ENCODE data around the gene PPIA. TPM values are rescaled to one million over a fixed set of nuclear protein-coding genes. Genes with fewer than 3 reads are reported as not detected.
A peak's percentile ranks its signal among the peaks of the same experiment; 100 is the strongest.

The PPIA gene
- total RNA-seq, 1 experiment from 2014 or later = 2,465 TPM

DNA sequence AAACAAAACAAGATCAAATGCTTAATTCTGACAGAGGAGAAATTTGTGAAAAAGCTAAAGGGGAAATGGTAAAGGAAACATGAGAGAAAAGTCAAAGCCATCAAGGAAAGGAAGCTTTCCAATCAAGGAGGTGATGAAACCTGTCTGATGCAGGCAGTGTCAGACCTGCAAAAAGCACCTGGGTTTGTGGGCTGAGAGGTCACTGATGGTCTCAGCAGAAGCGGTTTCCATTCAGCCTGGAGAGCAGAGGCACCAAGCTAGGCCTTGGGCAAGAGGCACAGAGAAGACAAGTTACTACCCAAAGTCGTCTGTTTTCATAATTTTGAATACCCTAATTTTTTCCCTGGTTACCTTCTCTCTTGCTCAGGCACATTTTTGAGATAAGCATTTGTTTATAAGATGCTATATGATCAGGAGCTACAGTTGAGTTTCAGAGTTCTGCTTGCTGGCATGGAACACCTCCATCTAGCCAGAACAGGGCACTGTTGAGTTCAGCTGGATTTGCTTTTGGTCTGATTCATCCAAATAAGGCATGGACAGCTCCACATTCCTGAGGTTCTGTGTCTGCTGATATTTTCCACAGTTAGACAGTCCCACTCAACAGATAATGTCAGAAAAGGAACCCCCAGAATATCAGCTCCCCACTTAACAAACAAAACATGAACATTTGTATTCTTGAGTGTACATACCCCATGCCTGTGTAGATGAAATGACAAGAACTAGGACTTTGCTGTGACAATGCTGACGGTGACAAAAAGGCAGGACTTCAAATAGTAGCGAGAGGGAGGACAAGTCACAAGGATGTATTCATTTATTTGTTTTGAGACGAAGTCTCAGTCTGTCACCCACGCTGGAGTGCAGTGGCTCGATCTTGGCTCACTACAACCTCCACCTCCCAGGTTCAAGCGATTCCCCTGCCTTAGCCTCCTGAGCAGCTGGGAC lies 4.9 kb upstream of the PPIA start:
- ChIA-PET POLR2A (interaction anchor here (0.7 kb wide), 1 partner anchor 28 kb away, joined by 3 read pairs; no protein-coding TSS in a partner anchor), CTCF (interaction anchor here (1.1 to 1.4 kb wide), 2 partner anchors 23 to 56 kb away, joined by 3 to 4 read pairs; partner anchors contain the start of gene H2AZ2)
- H3K4me3 Mint-ChIP-seq = no peak overlapping the region
- H3K36me3 Mint-ChIP-seq = no peaks in the 10 kb centered on the region
- TF ChIP-seq, protein P1, sequence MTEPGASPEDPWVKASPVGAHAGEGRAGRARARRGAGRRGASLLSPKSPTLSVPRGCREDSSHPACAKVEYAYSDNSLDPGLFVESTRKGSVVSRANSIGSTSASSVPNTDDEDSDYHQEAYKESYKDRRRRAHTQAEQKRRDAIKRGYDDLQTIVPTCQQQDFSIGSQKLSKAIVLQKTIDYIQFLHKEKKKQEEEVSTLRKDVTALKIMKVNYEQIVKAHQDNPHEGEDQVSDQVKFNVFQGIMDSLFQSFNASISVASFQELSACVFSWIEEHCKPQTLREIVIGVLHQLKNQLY (CRISPR knock-in tag; IDR thresholded peaks at IDR 0.05) = no peak
- TF ChIP-seq, protein P2, sequence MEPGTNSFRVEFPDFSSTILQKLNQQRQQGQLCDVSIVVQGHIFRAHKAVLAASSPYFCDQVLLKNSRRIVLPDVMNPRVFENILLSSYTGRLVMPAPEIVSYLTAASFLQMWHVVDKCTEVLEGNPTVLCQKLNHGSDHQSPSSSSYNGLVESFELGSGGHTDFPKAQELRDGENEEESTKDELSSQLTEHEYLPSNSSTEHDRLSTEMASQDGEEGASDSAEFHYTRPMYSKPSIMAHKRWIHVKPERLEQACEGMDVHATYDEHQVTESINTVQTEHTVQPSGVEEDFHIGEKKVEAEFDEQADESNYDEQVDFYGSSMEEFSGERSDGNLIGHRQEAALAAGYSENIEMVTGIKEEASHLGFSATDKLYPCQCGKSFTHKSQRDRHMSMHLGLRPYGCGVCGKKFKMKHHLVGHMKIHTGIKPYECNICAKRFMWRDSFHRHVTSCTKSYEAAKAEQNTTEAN (CRISPR knock-in tag; IDR thresholded peaks at IDR 0.05) = no peak
- no peak for TF ChIP-seq NFYB (CRISPR knock-in tag; conservative IDR thresholded peaks at IDR 0.05; ENCODE audit: low read depth)
- no peak for TF ChIP-seq SMAD3 (CRISPR knock-in tag; IDR thresholded peaks at IDR 0.05; ENCODE audit: borderline replicate concordance)
- peak overlapping the region; percentile 40 for H3K27ac Mint-ChIP-seq
- no peaks in the 10 kb centered on the region for H3K4me1 Mint-ChIP-seq
- no peaks in the 10 kb centered on the region for H3K9me3 Mint-ChIP-seq
- DNase-seq (ENCODE audit: low spot score) (no peak), ATAC-seq (no peak)
- no peaks in the 10 kb centered on the region for H3K27me3 Mint-ChIP-seq (ENCODE audit: low read depth)

DNA sequence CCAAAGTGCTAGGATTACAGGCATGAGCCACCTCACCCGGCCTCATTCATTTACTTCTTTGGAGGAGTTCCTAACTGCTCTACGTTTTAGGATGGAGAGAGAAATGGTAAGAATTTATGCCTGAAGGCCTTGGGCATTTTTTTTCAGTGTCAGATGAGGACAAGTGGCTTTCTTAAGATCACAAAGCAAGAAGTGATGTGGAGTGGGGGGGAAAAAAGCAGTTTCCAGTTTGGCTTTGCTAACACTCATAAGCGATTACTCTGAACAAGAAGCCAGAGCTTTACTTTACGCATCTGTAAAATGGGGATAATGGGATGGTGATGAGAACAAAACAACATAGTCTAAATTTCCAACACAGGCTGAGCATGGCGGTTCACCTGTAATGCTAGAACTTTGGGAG lies 2.6 kb upstream of the PPIA start:
- Mint-ChIP-seq H3K36me3 (peaks cover 19% of the 10 kb centered on the region), H3K27me3 (ENCODE audit: low read depth) (no peaks in the 10 kb centered on the region), H3K9me3 (no peaks in the 10 kb centered on the region), H3K27ac (no peak overlapping the region; the same call in 1 of the 2 replicates), H3K4me3 (no peak overlapping the region), H3K4me1 (peaks cover 13% of the 10 kb centered on the region)
- TF ChIP-seq, protein P3, sequence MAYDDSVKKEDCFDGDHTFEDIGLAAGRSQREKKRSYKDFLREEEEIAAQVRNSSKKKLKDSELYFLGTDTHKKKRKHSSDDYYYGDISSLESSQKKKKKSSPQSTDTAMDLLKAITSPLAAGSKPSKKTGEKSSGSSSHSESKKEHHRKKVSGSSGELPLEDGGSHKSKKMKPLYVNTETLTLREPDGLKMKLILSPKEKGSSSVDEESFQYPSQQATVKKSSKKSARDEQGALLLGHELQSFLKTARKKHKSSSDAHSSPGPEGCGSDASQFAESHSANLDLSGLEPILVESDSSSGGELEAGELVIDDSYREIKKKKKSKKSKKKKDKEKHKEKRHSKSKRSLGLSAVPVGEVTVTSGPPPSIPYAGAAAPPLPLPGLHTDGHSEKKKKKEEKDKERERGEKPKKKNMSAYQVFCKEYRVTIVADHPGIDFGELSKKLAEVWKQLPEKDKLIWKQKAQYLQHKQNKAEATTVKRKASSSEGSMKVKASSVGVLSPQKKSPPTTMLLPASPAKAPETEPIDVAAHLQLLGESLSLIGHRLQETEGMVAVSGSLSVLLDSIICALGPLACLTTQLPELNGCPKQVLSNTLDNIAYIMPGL (CRISPR knock-in tag; IDR thresholded peaks at IDR 0.05) = no peak
- POLR2A ChIA-PET = no interaction called here
- no peak for ATAC-seq
- CTCF ChIA-PET = no interaction called here
- DNase-seq (ENCODE audit: low spot score) = no peak

DNA sequence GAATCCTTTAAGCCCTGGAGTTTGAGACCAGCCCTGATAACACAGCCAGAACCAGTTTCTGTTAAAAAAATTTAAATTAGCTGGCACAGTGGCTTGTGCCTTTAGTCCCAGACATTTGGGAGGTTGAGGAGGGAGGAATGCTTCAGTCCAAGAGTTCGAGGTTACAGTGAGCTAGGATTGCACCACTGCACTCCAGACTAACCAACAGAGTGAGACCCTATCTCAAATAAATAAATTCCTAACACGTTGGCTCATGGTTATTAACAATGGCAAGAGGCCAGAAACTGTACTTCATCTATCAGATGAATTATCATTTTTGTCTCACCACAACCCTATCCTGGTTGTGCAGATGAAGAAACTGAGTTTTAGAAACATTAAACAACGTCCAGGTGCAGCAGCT lies 2.1 kb upstream of the PPIA start:
- no peak overlapping the region for H3K27ac Mint-ChIP-seq
- POLR2A ChIA-PET = interaction anchor here (0.6 kb wide), 1 partner anchor 292 kb away, joined by 6 read pairs; no protein-coding TSS in a partner anchor
- TF ChIP-seq SMAD4 (CRISPR knock-in tag; IDR thresholded peaks at IDR 0.05) (no peak), ZNF121 (CRISPR knock-in tag; IDR thresholded peaks at IDR 0.05) (no peak), FOXK1 (CRISPR knock-in tag; IDR thresholded peaks at IDR 0.05) (no peak), TCF7 (CRISPR knock-in tag; IDR thresholded peaks at IDR 0.05; ENCODE audit: low read depth) (no peak), HMGA2 (CRISPR knock-in tag; IDR thresholded peaks at IDR 0.05) (no peak), TEAD4 (CRISPR knock-in tag; IDR thresholded peaks at IDR 0.05) (no peak)
- TF ChIP-seq, protein P4, sequence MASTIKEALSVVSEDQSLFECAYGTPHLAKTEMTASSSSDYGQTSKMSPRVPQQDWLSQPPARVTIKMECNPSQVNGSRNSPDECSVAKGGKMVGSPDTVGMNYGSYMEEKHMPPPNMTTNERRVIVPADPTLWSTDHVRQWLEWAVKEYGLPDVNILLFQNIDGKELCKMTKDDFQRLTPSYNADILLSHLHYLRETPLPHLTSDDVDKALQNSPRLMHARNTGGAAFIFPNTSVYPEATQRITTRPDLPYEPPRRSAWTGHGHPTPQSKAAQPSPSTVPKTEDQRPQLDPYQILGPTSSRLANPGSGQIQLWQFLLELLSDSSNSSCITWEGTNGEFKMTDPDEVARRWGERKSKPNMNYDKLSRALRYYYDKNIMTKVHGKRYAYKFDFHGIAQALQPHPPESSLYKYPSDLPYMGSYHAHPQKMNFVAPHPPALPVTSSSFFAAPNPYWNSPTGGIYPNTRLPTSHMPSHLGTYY (CRISPR knock-in tag; IDR thresholded peaks at IDR 0.05) = no peak
- TF ChIP-seq, protein P5, sequence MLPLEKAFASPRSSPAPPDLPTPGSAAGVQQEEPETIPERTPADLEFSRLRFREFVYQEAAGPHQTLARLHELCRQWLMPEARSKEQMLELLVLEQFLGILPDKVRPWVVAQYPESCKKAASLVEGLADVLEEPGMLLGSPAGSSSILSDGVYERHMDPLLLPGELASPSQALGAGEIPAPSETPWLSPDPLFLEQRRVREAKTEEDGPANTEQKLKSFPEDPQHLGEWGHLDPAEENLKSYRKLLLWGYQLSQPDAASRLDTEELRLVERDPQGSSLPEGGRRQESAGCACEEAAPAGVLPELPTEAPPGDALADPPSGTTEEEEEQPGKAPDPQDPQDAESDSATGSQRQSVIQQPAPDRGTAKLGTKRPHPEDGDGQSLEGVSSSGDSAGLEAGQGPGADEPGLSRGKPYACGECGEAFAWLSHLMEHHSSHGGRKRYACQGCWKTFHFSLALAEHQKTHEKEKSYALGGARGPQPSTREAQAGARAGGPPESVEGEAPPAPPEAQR (CRISPR knock-in tag; IDR thresholded peaks at IDR 0.05) = no peak
- TF ChIP-seq, protein P6, sequence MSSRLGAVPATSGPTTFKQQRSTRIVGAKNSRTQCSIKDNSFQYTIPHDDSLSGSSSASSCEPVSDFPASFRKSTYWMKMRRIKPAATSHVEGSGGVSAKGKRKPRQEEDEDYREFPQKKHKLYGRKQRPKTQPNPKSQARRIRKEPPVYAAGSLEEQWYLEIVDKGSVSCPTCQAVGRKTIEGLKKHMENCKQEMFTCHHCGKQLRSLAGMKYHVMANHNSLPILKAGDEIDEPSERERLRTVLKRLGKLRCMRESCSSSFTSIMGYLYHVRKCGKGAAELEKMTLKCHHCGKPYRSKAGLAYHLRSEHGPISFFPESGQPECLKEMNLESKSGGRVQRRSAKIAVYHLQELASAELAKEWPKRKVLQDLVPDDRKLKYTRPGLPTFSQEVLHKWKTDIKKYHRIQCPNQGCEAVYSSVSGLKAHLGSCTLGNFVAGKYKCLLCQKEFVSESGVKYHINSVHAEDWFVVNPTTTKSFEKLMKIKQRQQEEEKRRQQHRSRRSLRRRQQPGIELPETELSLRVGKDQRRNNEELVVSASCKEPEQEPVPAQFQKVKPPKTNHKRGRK (CRISPR knock-in tag; IDR thresholded peaks at IDR 0.05; ENCODE audit: borderline replicate concordance) = no peak
- TF ChIP-seq, protein P7, sequence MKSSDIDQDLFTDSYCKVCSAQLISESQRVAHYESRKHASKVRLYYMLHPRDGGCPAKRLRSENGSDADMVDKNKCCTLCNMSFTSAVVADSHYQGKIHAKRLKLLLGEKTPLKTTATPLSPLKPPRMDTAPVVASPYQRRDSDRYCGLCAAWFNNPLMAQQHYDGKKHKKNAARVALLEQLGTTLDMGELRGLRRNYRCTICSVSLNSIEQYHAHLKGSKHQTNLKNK (CRISPR knock-in tag; IDR thresholded peaks at IDR 0.05) = no peak
- TF ChIP-seq, protein P8, sequence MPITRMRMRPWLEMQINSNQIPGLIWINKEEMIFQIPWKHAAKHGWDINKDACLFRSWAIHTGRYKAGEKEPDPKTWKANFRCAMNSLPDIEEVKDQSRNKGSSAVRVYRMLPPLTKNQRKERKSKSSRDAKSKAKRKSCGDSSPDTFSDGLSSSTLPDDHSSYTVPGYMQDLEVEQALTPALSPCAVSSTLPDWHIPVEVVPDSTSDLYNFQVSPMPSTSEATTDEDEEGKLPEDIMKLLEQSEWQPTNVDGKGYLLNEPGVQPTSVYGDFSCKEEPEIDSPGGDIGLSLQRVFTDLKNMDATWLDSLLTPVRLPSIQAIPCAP (CRISPR knock-in tag; IDR thresholded peaks at IDR 0.05) = no peak

More for the DNA sequence above, 2.1 kb upstream of the PPIA start:
- Mint-ChIP-seq H3K4me3 (no peak overlapping the region; the same call in 1 of the 2 replicates), H3K27me3 (ENCODE audit: low read depth) (no peaks in the 10 kb centered on the region), H3K4me1 (peaks cover 14% of the 10 kb centered on the region), H3K9me3 (no peaks in the 10 kb centered on the region), H3K36me3 (peaks cover 21% of the 10 kb centered on the region)
- DNase-seq (ENCODE audit: low spot score) = no peak
- no peak for ATAC-seq
- CTCF ChIA-PET = no interaction called here

Data from WTC11 (cell line).